Neuronal stem cell (in vitro differentiated cells): ENCODE data around the gene MBNL3. TPM values are rescaled to one million over a fixed set of nuclear protein-coding genes. Genes with fewer than 3 reads are reported as not detected.

Source experiments
- DNase-seq: peaks from one replicate; pipeline ENCODE4 v3.0.0-alpha.2; 2013; ENCODE audit warnings: low spot score
- H2AFZ ChIP-seq: one replicate; pipeline ENCODE4 v1.6.1; 2013; ENCODE audit warnings: mild to moderate bottlenecking, low read length, inconsistent platforms
- H2AK5ac ChIP-seq: 2 replicates; pipeline ENCODE4 v1.6.1; 2013; ENCODE audit warnings: low read depth, mild to moderate bottlenecking, inconsistent platforms, low read length, moderate library complexity, mixed read lengths
- H2BK120ac ChIP-seq: 2 replicates; pipeline ENCODE4 v1.6.1; 2013; ENCODE audit warnings: low read depth, mild to moderate bottlenecking, inconsistent platforms, low read length, moderate library complexity, mixed read lengths
- H2BK12ac ChIP-seq: one replicate; pipeline ENCODE4 v1.6.1; 2013; ENCODE audit warnings: low read length, inconsistent platforms
- H2BK15ac ChIP-seq: 2 replicates; pipeline ENCODE4 v1.6.1; 2013; ENCODE audit warnings: mild to moderate bottlenecking, low read length, inconsistent platforms, mixed read lengths
- H2BK5ac ChIP-seq: one replicate; pipeline ENCODE4 v1.6.1; 2013; ENCODE audit warnings: inconsistent platforms, mild to moderate bottlenecking, low read length, moderate library complexity
- H3K14ac ChIP-seq: one replicate; pipeline ENCODE4 v1.6.1; 2013; ENCODE audit warnings: low read length, inconsistent platforms
- H3K18ac ChIP-seq: 2 replicates; pipeline ENCODE4 v1.6.1; 2013; ENCODE audit warnings: low read length, inconsistent platforms
- H3K23ac ChIP-seq: 2 replicates; pipeline ENCODE4 v1.6.1; 2013; ENCODE audit warnings: low read depth, mild to moderate bottlenecking, mixed read lengths, low read length, inconsistent platforms; ENCODE audit not compliant: poor library complexity
- H3K27ac ChIP-seq: replicated peaks from 3 replicates; pipeline ENCODE4 v1.5.1; 2013; ENCODE audit warnings: low read length, inconsistent platforms
- H3K27me3 ChIP-seq, 3 experiments: 2 replicates each; pipeline ENCODE4 v1.6.1; 2013; ENCODE audit warnings: low read length in 3 of 3, mild to moderate bottlenecking in 2 of 3, inconsistent platforms in 1 of 3, low read depth in 1 of 3, mixed read lengths in 1 of 3, moderate library complexity in 1 of 3; ENCODE audit not compliant: control insufficient read depth in 3 of 3, insufficient read depth in 3 of 3
- H3K36me3 ChIP-seq, 2 donors: replicated peaks in 1 of 2; 2 replicates each; pipeline ENCODE4 v1.6.1; 2013; ENCODE audit warnings: low read length in 2 of 2; ENCODE audit not compliant: control insufficient read depth in 2 of 2, insufficient read depth in 2 of 2
- H3K4ac ChIP-seq: 2 replicates; pipeline ENCODE4 v1.6.1; 2013; ENCODE audit warnings: inconsistent platforms, mild to moderate bottlenecking, low read length, moderate library complexity
- H3K4me1 ChIP-seq, 2 donors: 1 replicate in 1 of 2; 2 replicates in 1 of 2; pipeline ENCODE4 v1.6.1; 2013; ENCODE audit warnings: low read length in 2 of 2, low read depth in 1 of 2; ENCODE audit not compliant: control insufficient read depth in 2 of 2, insufficient read depth in 1 of 2
- H3K4me2 ChIP-seq: one replicate; pipeline ENCODE4 v1.6.1; 2013; ENCODE audit warnings: mild to moderate bottlenecking, low read length, inconsistent platforms; ENCODE audit not compliant: insufficient read depth, poor library complexity, severe bottlenecking
- H3K4me3 ChIP-seq, 2 donors: 2 replicates each; pipeline ENCODE4 v1.5.1; 2013; ENCODE audit warnings: low read length in 2 of 2, mild to moderate bottlenecking in 2 of 2, inconsistent platforms in 1 of 2, moderate library complexity in 1 of 2
- H3K79me1 ChIP-seq: one replicate; pipeline ENCODE4 v1.6.1; 2013; ENCODE audit warnings: low read depth, mild to moderate bottlenecking, inconsistent platforms, low read length, moderate library complexity
- H3K9ac ChIP-seq: one replicate; pipeline ENCODE4 v1.6.1; 2013; ENCODE audit warnings: mild to moderate bottlenecking, low read depth, low read length, inconsistent platforms; ENCODE audit not compliant: poor library complexity
- H3K9me3 ChIP-seq, 2 donors: replicated peaks in 1 of 2; 2 replicates each; pipeline versions ENCODE3 to v1.6.1; 2013; ENCODE audit warnings: low read length in 2 of 2, mild to moderate bottlenecking in 2 of 2, inconsistent platforms in 1 of 2, low read depth in 1 of 2, mixed read lengths in 1 of 2, moderate library complexity in 1 of 2; ENCODE audit not compliant: control insufficient read depth in 2 of 2, insufficient read depth in 1 of 2
- H4K8ac ChIP-seq: one replicate; pipeline ENCODE4 v1.6.1; 2013; ENCODE audit warnings: low read depth, mild to moderate bottlenecking, inconsistent platforms, low read length, moderate library complexity
- H4K91ac ChIP-seq: one replicate; pipeline ENCODE4 v1.6.1; 2013; ENCODE audit warnings: low read length, low read depth, mild to moderate bottlenecking, inconsistent platforms; ENCODE audit not compliant: poor library complexity
- WGBS, 2 donors: extraction: QIAGEN DNeasy Blood & Tissue Kit; methylation state at CpG; one replicate each; pipeline ENCODE4 v1.1.7; 2013; ENCODE audit warnings: missing lambda C conversion rate in 2 of 2, mixed read lengths in 1 of 2; ENCODE audit not compliant: insufficient read length in 2 of 2, insufficient replicate concordance in 1 of 2; ENCODE audit errors: extremely low coverage in 2 of 2; 5-methylcytosine and 5-hydroxymethylcytosine counted together
- polyA plus RNA-seq, 2 experiments: library from polyadenylated mRNA; stranded (reverse); fragments of 200-250 nt; gene quantifications; one replicate each; pipeline ENCODE4 v1.2.3, GENCODE V29; 2013

MBNL3 gene, protein sequence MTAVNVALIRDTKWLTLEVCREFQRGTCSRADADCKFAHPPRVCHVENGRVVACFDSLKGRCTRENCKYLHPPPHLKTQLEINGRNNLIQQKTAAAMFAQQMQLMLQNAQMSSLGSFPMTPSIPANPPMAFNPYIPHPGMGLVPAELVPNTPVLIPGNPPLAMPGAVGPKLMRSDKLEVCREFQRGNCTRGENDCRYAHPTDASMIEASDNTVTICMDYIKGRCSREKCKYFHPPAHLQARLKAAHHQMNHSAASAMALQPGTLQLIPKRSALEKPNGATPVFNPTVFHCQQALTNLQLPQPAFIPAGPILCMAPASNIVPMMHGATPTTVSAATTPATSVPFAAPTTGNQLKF
- polyA plus RNA-seq (2013, experiment 1 of 2) = 0.93 TPM
- polyA plus RNA-seq (2013, experiment 2 of 2) = 1.0 TPM

DNA sequence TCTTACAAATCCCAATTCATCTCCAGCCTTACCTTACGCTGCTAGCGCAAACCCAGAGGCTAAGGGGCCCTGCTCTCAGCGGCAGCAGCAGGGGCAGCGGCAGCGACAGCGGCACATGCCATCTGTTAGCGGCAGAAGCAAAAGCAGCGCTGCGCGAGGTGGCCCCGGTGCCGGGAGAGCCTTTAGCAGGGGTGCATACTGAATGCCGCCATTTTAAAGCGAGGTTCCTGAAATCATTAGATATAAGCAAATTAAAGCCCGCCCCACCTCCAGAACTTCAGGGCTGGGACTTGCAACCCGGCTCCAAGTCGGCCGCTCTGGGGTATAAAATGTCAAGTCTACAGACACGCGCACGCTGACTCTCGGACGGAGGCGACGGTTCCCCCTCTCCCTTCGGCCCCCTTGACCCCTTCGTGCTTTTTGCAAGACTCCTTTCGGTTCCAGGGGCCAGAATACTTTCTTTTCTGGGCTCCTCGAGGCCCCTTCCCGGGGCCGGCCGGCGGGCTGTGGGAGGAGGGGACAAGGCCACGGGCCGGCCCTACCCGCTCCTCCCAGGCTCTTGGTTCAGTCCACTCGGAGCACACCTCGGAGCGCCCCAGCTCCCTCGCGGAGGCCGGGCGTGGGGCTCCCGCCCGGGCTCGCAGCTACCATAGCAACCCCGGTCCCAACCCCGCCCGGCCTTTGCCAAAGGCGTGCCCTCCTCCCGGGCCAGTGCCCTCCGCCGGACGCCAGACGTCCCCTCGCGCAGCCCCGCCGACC lies at the start of gene MBNL3:
Gene MBNL3, minus strand, starts transcription at position 220 of the 759 bp plus-strand sequence. CDS start 49,427 bp downstream, outside the sequence.
- WGBS, 2 donors = no CpG with 5 or more reads among the region's 59 CpGs

DNA sequence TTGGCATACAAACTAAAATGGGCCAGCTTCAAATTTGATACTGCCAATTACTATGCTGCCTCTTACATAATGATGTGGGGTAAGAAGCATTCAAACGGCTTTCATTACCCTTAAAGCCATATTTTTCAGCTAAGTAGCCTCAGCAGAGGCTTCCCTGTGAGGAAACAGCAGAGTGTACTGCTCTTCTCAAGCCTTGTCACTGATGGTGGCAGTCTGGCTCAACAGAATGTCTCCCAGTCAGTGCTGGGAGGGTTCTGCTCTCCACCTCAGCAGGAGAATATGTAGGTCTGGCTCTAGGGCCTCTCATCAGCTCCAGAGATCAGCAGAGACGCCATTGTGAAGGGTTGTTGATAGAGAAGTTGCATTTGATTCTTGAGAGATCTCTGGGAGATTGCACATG lies 44.6 kb upstream of the MBNL3 start:
- H2BK12ac ChIP-seq = no peak overlapping the region
- H3K23ac ChIP-seq = no peak overlapping the region
- no peaks in the 10 kb centered on the region for H3K79me1 ChIP-seq
- H3K36me3 ChIP-seq = no peaks in the 10 kb centered on the region
- no peaks in the 10 kb centered on the region for H3K4me1 ChIP-seq
- H2BK15ac ChIP-seq = no peak overlapping the region
- no peak overlapping the region for H3K14ac ChIP-seq
- H2AFZ ChIP-seq = no peak overlapping the region
- H4K8ac ChIP-seq = no peak overlapping the region
- H2BK5ac ChIP-seq = no peak overlapping the region
- peaks cover 0 to 7% (median 0%) of the 10 kb centered on the region in 3 experiments for H3K27me3 ChIP-seq
- H2BK120ac ChIP-seq = no peak overlapping the region
- no CpG with 5 or more reads among the region's 2 CpGs for WGBS, 2 donors
- H3K4me3 ChIP-seq = no peak overlapping the region
- no peak overlapping the region for H4K91ac ChIP-seq
- DNase-seq = no peak
- H3K18ac ChIP-seq = no peak overlapping the region
- H3K9me3 ChIP-seq = no peaks in the 10 kb centered on the region
- no peak overlapping the region for H3K9ac ChIP-seq
- H2AK5ac ChIP-seq = no peak overlapping the region
- no peak overlapping the region for H3K27ac ChIP-seq
- no peak overlapping the region for H3K4ac ChIP-seq
- no peak overlapping the region for H3K4me2 ChIP-seq

More for the DNA sequence above, at the start of gene MBNL3:
- Histone ChIP-seq H3K4me1 (peaks cover 0 to 7% of the 10 kb centered on the region in 2 donors), H3K79me1 (no peaks in the 10 kb centered on the region), H3K27ac (no peak within 1 kb of the TSS), H2BK120ac (no peak within 1 kb of the TSS), H3K23ac (no peak within 1 kb of the TSS), H3K27me3 (peaks cover 0 to 8% (median 0%) of the 10 kb centered on the region in 3 experiments), H3K9ac (peak within 1 kb of the TSS; percentile 21), H2BK5ac (no peak within 1 kb of the TSS), H3K9me3 (no peaks in the 10 kb centered on the region), H3K14ac (no peak within 1 kb of the TSS), H2AK5ac (no peak within 1 kb of the TSS), H4K91ac (no peak within 1 kb of the TSS), H2BK15ac (no peak within 1 kb of the TSS), H2AFZ (peak within 1 kb of the TSS; percentile 90), H2BK12ac (no peak within 1 kb of the TSS), H3K4me2 (peak within 1 kb of the TSS; percentile 66), H4K8ac (no peak within 1 kb of the TSS), H3K4ac (no peak within 1 kb of the TSS), H3K4me3 (peak within 1 kb of the TSS; percentile 59 to 81), H3K36me3 (no peaks in the 10 kb centered on the region), H3K18ac (peak within 1 kb of the TSS; percentile 48)
- peak; percentile 29 for DNase-seq

DNA sequence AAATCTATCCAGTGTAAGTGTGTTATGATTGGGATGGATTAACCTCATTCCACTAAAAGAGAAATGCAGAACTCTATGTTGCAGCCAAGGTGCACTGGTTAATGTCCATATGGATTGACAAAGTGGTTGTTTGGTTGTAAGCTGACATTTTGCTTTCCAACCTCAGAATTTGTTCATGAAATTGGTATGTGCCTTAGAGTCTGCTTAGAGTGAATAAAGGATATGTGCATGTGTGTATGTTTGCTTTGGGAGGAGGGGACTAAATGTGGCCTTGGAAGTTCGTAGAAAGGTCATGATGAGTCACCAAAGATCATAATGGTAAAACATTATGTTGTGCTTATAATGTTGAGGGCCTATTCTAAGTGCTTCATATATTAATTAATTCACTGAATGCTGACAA lies 44.1 kb upstream of the MBNL3 start:
- Histone ChIP-seq H3K18ac (no peak overlapping the region), H2AK5ac (no peak overlapping the region), H3K14ac (no peak overlapping the region), H3K9ac (no peak overlapping the region), H3K4me2 (no peak overlapping the region), H3K36me3 (no peaks in the 10 kb centered on the region), H4K8ac (no peak overlapping the region), H3K27me3 (peaks cover 0 to 7% (median 0%) of the 10 kb centered on the region in 3 experiments), H2BK5ac (no peak overlapping the region), H3K4me1 (no peaks in the 10 kb centered on the region), H2BK12ac (no peak overlapping the region), H2AFZ (no peak overlapping the region), H4K91ac (no peak overlapping the region), H3K27ac (no peak overlapping the region), H3K9me3 (no peaks in the 10 kb centered on the region), H3K79me1 (no peaks in the 10 kb centered on the region), H3K4me3 (no peak overlapping the region), H2BK15ac (no peak overlapping the region), H2BK120ac (no peak overlapping the region), H3K4ac (no peak overlapping the region), H3K23ac (no peak overlapping the region)
- WGBS, 2 donors = no CpG with 5 or more reads among the region's 1 CpG
- DNase-seq = no peak

DNA sequence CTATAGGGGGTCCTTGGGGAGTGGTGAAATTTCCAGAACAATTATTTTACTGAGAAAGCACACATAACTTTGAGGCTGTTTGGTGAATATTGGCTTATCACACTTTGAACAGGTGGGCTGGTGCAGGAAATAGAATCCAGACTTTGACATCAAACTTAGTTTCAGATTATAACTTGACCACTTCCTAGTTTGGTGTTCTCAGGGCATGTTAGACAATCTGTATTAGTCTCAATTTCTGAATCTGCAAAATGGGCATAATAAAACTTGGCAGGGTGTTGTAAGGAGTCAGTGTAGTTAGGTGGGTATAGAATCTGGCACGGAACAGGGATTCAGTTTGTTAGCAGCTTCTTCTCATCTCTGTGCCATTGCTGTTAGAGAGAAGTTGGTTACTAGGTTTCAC lies 43.3 kb upstream of the MBNL3 start:
- H3K79me1 ChIP-seq = no peaks in the 10 kb centered on the region
- H2BK120ac ChIP-seq = no peak overlapping the region
- no peaks in the 10 kb centered on the region for H3K4me1 ChIP-seq
- no peak overlapping the region for H4K8ac ChIP-seq
- no peak overlapping the region for H2AFZ ChIP-seq
- no peak for DNase-seq
- WGBS, 2 donors = no CpG with 5 or more reads among the region's 1 CpG
- no peak overlapping the region for H2AK5ac ChIP-seq
- H3K18ac ChIP-seq = no peak overlapping the region
- H3K9ac ChIP-seq = no peak overlapping the region
- H2BK5ac ChIP-seq = no peak overlapping the region
- H3K36me3 ChIP-seq = no peaks in the 10 kb centered on the region
- H2BK15ac ChIP-seq = no peak overlapping the region
- H3K14ac ChIP-seq = no peak overlapping the region
- peaks cover 0 to 11% (median 0%) of the 10 kb centered on the region in 3 experiments for H3K27me3 ChIP-seq
- no peak overlapping the region for H3K4ac ChIP-seq
- no peaks in the 10 kb centered on the region for H3K9me3 ChIP-seq
- H3K4me3 ChIP-seq = no peak overlapping the region
- H3K4me2 ChIP-seq = no peak overlapping the region
- no peak overlapping the region for H2BK12ac ChIP-seq
- no peak overlapping the region for H3K23ac ChIP-seq
- no peak overlapping the region for H4K91ac ChIP-seq
- no peak overlapping the region for H3K27ac ChIP-seq
